Measurements from ENCODE around the gene GUCY2C.
"Not testable (repeated sequence)": the region's sequence is repeated elsewhere in the genome, so short reads cannot be mapped to it uniquely, and the experiment has no call there.

The GUCY2C gene

GRCh38 chr12:14696265-14696741 is at the start of gene GUCY2C:
TSS of gene GUCY2C (minus strand) at chr12:14696599. CDS start at chr12:14696448, 151 bp downstream.
- TF ChIP-seq ZNF274 (IDR thresholded peaks at IDR 0.05; ENCODE audit: low read depth, low read length): no peak
- H3K4me3 ChIP-seq (ENCODE audit: low read length): no peak within 1 kb of the TSS

- no peak for TF ChIP-seq ZNF274 (IDR thresholded peaks at IDR 0.05; ENCODE audit: low read depth, low read length)
- no peak overlapping the region for H3K4me3 ChIP-seq (ENCODE audit: low read length)
Observed at GRCh38 chr12:14743061-14743460, 46.7 kb upstream of the GUCY2C start.

- H3K4me3 ChIP-seq (ENCODE audit: low read length): no peak overlapping the region
Observed at GRCh38 chr12:14741942-14742341, 45.5 kb upstream of the GUCY2C start.

GRCh38 chr12:14741153-14741552 is 44.8 kb upstream of the GUCY2C start:
- H3K4me3 ChIP-seq (ENCODE audit: low read length): no peak overlapping the region

More at GRCh38 chr12:14741942-14742341, 45.5 kb upstream of the GUCY2C start:
- TF ChIP-seq ZNF274 (IDR thresholded peaks at IDR 0.05; ENCODE audit: low read depth, low read length): no peak

GRCh38 chr12:14736441-14736840 is 40.0 kb upstream of the GUCY2C start:
- not testable (repeated sequence) for H3K4me3 ChIP-seq (ENCODE audit: low read length)

More at GRCh38 chr12:14741153-14741552, 44.8 kb upstream of the GUCY2C start:
- TF ChIP-seq ZNF274 (IDR thresholded peaks at IDR 0.05; ENCODE audit: low read depth, low read length): no peak

- no peak overlapping the region for H3K4me3 ChIP-seq (ENCODE audit: low read length)
- no peak for TF ChIP-seq ZNF274 (IDR thresholded peaks at IDR 0.05; ENCODE audit: low read depth, low read length)
Observed at GRCh38 chr12:14731821-14732220, 35.4 kb upstream of the GUCY2C start.

- no peak for TF ChIP-seq ZNF274 (IDR thresholded peaks at IDR 0.05; ENCODE audit: low read depth, low read length)
Observed at GRCh38 chr12:14729586-14729985, 33.2 kb upstream of the GUCY2C start.

GRCh38 chr12:14723763-14724162 is 27.4 kb upstream of the GUCY2C start:
- no peak for TF ChIP-seq ZNF274 (IDR thresholded peaks at IDR 0.05; ENCODE audit: low read depth, low read length)
- H3K4me3 ChIP-seq (ENCODE audit: low read length): no peak overlapping the region

More at GRCh38 chr12:14729586-14729985, 33.2 kb upstream of the GUCY2C start:
- H3K4me3 ChIP-seq (ENCODE audit: low read length): no peak overlapping the region; the same call in 1 of the 2 replicates

GRCh38 chr12:14716848-14717444 is 20.5 kb upstream of the GUCY2C start:
- H3K4me3 ChIP-seq (ENCODE audit: low read length): no peak overlapping the region
- TF ChIP-seq ZNF274 (IDR thresholded peaks at IDR 0.05; ENCODE audit: low read depth, low read length): no peak

- TF ChIP-seq ZNF274 (IDR thresholded peaks at IDR 0.05; ENCODE audit: low read depth, low read length): no peak
- no peak overlapping the region for H3K4me3 ChIP-seq (ENCODE audit: low read length)
Observed at GRCh38 chr12:14714437-14714836, 18.0 kb upstream of the GUCY2C start.

GRCh38 chr12:14710632-14711320 is 14.4 kb upstream of the GUCY2C start:
- TF ChIP-seq ZNF274 (IDR thresholded peaks at IDR 0.05; ENCODE audit: low read depth, low read length): no peak

GRCh38 chr12:14701809-14702568 is 5.6 kb upstream of the GUCY2C start:
- no peak overlapping the region for H3K4me3 ChIP-seq (ENCODE audit: low read length)
- no peak for TF ChIP-seq ZNF274 (IDR thresholded peaks at IDR 0.05; ENCODE audit: low read depth, low read length)

More at GRCh38 chr12:14710632-14711320, 14.4 kb upstream of the GUCY2C start:
- H3K4me3 ChIP-seq (ENCODE audit: low read length): no peak overlapping the region

- no peak for TF ChIP-seq ZNF274 (IDR thresholded peaks at IDR 0.05; ENCODE audit: low read depth, low read length)
- no peak overlapping the region for H3K4me3 ChIP-seq (ENCODE audit: low read length)
Observed at GRCh38 chr12:14700935-14701334, 4.5 kb upstream of the GUCY2C start.

GRCh38 chr12:14699923-14700322 is 3.5 kb upstream of the GUCY2C start:
- no peak overlapping the region for H3K4me3 ChIP-seq (ENCODE audit: low read length)
- no peak for TF ChIP-seq ZNF274 (IDR thresholded peaks at IDR 0.05; ENCODE audit: low read depth, low read length)
